AG08395 (cell line): ENCODE results near the gene RPL38.
A peak's percentile ranks its signal among the peaks of the same experiment; 100 is the strongest.
"Not testable (repeated sequence)": the region's sequence is repeated elsewhere in the genome, so short reads cannot be mapped to it uniquely, and the experiment has no call there.

Source experiments
- DNase-seq: peaks from one replicate; pipeline ENCODE4 v3.0.0; 2012; ENCODE audit warnings: mixed read lengths, low spot score

RPL38 gene

DNA sequence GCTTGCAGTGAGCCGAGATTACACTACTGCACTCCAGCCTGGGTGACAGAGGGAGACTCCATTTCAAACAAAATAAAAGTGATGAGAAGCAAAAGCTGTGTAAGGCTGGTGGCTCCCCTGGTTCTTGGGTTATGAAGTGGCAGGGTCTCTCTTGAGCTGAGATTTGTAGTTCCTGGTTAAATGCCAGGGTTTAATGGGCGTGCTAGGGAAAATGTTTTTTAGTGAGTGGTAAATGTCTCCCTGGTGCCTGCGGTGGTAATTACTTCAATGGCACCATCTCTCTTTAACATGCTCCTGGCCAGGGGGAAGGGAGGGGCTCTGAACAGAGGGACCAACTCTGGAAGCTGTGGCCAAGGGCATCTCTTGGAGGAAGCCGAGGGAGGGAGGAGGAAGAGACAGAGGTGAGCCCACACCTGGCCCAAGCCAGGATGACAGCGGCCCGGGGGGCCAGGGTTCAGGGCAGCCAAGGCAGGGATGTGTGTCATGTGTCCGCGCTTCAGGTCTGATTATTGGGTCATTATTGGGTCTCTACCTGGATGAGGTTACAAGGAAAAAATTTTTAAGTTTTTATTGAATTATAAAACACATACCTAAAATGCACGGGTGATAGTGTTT is 17.8 kb upstream of the RPL38 start:
- no peak for DNase-seq

DNA sequence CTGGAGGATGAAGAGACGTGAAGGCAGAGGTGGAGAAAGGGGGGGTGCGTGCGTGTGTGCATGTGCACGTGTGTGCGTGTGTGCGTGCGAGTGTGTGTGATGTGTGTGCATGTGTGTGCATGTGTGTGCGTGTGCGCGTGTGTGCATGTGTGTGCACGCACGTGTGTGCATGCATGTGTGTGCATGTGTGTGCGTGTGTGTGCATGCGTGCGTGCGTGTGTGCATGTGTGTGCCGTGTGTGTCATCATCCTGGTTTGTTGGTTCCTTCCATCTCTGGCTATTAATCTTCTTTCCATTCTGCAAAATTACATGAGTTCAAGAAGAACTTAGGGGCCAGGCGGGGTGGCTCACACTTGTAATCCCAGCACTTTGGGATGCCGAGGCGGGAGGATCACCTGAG is 17.0 kb upstream of the RPL38 start:
- no peak for DNase-seq

DNA sequence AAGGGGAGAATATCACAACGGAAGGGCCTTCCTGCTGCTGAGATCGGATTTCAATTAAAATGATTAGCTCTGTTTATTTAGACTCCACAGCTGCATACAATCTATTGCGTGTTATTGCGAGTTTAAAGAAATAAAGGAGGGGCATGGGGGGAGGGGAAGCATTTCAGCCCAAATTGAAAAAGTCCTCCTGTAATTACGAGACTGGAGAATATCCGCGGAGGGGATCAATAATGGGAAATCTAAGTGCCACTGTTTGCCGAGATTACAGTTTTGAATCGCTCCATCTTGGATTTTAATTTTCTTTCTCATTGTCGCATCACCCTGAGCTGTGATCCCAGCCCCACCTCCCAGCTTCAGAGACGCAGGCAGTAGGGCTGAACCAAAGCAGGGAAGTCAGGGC is 15.7 kb upstream of the RPL38 start:
- no peak for DNase-seq

DNA sequence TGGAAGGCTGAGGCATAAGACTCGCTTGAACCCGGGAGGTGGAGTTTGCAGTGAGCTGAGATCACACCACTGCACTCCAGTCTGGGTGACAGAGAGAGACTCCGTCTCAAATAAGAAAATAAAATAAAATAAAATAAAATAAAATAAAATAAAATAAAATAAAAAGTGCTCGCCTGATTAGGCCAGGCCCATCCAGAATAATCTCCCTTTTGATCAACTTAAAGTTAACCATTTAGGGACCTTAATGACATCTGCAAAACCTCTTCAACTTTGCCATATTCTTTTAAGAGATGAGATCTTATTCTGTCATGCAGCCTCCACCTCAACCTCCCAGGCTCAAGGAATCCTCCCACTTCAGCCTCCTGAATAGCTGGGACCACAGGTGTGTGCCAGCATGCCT is 14.8 kb upstream of the RPL38 start:
- DNase-seq, result not testable (repeated sequence)

DNA sequence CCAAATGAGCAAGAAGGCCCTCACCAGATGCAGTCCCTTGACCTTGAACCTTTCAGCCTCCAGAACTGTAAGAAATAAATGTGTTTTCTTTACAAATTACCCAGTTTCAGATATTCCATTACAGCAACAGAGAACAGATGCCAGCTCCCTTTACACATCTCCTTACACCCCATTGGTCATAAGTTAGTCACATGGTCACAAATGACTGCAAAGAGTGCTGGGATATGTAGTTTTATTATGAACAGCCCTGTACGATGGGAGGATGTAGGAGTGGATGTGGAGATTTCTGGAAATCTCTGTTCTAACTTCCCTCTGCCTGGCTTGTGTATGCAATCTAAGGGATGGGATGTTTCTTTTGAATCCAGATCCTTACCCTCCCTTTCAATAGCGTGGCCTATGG is 13.3 kb upstream of the RPL38 start:
- DNase-seq, result peak; percentile 58

DNA sequence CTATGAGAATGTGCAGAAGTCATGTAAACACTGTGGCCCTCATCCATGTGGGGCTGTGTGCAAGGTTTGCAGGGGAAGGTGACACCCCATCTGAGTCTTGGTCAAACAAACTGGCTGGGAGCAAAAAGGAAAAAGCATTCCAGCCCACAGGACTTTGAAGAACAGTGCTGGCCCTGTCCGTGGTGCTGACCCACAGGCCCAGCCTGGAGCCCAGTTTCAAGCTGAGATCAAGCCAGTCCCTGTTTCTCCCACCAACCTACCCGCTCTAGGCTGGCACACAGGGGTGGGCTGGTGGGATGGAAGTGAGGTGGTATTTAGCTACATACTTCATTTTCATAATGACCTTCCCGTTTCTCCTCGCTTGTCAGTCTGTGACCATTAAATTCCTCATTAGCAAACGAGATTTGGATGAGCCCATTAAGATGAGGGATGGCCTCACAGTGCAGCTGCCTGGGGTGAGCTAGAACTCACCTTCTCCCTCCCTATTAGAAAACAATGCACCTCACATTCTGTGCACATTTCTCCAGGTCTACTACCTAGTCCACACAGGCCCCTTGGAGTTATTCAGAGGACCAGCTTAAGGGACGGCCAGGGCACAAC is 12.6 kb upstream of the RPL38 start:
- peak; percentile 57 for DNase-seq

DNA sequence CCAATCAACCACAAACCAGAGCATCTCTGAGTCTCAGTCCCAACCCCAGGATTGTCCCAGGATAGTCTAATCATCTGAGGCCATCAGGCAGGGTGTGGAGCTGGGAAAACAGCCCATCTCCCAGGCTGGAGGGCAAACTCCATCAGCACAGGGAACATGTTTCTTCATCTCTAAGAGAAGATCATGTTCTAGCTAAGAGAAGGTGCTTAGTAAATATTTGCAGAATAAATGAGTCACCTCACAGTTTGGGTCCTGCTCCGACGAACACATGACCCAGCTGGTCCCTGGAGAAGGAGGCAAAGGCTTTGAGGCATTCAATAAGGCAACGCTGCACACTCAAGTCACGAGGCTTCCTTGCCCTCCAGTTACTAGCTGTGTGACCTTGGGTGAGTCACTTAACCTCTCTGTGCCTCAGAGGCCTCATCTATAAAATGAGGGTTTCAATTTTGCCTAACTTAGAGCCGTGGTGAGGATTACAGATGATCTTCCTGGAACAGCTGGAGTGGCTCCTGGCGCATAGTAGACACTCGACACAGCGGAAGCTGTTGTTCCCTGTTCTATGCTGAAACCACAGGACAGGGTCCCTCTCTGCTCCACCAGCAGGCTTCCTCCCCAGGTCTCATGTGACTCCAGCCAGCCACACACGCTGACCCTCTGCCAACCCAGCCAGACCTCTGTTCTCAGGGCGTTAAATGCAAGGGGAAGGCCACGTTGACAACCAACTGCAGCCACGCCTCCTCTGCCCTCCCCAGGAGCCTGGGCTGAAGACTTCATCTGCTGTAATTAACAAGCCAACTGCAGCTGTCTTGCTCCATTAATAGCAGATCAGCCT is 10.3 kb upstream of the RPL38 start:
- DNase-seq, result no peak

DNA sequence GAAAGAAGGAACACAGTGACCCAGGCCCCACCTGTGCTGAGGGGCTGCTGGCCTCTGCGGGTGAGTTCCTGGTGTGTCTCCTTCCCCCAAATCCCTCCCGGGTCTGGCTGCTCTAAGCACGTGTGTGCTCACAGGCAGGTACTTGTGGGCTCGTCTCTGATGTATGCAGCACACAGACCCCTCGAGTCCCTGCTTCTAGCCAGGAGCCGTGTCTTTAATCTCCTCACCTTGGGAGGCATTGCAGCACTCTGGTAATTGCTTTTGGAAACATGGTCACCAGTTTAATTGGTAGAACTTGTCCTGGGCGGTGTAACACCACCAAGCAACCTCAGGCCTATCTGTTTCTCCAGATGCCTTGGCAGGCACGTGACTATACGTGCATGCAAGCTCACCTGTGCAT is 8.8 kb upstream of the RPL38 start:
- no peak for DNase-seq

DNA sequence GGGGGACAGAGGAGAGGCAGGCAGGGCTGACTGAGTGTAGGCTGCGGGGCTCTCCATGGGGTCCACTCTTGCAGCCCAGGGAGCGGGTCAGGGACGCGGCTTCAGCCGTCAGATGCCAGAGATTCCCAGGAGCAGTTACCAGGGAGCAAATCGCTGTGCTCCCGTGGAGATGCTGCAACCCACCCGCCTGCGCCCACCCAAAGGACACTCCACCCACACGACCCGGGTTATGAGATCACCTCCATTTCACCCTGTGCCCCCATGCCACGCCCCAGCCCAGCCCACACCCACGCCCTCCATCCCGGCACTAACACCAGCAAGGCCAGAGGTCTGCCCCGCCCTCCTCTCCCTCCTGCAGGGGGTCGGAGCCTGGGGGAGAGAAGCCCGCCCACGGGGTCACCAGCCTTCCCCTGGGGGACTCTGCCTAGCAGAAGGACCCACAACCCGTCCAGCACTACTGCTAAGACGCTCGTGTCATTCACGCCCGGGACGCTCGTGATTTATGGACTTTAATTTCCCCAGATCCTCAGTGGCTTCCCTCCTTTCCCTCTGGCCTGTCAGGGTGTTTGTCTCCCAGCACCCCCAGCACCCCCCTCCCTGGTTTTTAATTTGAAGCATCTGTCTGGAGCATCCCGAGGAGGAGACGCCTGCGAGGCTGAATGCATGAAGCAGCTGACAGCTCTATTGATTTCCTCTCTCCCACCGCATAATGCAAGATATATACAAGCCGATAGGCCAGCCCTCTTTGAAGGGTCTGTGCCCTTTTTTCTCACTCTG is 6.7 kb upstream of the RPL38 start:
- no peak for DNase-seq

DNA sequence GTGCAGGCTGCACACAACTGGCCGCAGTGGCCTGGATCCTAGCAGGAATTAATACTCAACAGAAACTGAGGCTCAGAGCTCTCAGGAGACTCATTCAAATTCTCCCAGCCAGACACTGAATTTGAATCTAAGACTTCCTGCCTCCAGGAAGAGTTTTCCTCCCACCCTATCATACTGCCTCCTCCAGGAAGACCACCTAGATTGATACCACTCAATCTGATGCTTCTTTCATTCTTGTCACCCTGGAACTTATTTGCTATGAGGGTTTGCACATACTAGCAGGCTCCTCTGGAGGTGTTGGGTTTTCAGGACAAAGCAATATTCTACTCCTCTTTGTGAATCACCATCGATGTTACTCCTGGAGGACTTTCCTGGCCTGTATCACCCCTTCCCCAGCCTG is 5.7 kb upstream of the RPL38 start:
- DNase-seq, result no peak

DNA sequence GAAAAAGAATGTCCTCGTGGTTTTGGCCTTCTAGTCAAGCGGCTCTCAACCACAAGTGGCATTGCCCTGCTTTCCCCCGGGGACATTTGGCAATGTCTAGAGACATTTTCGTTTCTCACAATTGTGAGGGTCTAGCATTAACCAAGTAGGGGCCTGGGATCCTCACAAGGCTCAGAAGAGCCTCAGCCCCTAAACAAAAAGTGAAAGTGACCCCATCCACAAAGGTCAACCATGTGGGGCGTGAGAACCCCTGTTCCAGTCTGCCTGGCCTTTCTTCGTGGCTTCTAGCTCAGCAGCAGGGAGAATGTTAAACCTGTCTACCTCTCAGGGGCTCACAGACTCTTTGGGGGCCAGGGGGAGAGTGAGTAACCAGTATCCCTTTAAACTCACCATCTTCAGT is 4.8 kb upstream of the RPL38 start:
- no peak for DNase-seq

DNA sequence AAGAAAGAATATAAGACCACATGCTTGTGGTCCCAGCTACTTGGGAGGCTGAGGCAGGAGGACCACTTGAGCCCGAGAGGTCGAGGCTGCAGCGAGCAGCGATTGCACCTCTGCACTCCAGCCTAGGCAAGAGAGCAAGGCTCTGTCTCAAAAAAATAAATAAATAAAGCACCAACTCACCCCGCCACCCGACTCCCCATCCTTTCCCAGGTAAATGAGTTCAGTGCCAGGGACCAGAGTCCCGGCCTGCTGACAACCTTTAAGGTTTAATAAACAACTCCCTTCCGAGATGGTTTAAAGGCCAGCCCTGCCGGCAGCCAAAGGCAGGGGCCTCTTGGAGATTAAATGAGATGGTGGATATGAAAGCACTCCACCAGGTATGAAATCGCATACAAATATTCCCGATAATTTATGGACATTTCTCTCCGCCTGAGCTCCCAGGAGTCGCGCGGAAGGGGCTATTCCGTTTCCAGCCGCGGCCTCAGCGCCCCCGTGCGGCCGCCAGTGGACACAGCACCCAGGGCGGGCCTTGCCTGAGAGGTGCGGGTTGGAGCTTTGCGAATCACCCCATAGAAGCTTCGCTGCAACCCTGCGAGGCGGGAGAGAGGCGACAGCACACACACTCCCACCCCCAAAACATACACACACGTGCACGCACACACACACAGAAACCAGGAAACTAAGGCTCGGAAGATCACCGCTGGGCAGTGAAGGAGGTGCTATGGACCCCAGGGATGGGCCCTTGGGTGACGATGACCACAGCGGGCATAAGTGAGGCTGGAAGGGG is 4.0 kb upstream of the RPL38 start:
- peak; percentile 77 for DNase-seq

DNA sequence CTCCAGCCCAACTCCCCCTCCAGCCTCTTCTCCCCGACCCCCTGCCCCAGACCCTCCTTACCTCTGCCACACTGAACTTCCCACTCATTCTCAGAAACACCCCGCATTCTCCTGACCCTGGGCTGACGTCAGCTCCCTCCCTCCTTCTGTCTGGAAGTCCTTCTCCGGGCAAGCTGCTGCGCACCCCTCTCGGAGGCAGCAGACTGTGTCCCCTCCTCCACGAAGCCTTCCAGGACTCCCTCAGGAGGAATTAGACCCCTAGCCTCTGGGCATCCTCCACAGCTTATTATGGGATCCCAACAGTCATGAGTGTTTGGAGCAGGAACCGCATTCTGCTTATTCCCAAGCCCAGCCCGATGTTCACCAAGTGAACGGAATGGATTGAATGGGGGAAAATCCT is 3.4 kb upstream of the RPL38 start:
- DNase-seq, result no peak

DNA sequence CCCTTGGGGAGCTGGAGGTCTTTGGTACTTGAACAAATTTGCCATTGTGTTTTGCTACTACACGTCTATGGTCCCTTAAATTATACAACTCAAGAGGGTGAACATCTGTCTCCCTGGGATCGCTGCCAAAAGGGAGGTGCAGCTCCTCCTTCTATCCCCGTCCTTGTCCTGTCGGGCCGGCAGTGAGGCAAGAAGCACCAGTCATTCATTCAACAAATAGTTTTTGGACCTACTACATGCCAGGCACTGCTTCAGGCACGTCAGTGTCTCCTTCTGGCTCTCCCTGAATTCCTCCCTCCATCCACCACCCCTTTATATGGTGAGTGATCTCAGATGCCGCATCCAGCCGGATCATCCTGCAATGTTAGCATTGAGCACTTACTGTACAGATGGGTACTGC is 2.2 kb upstream of the RPL38 start:
- DNase-seq, result peak; percentile 56

DNA sequence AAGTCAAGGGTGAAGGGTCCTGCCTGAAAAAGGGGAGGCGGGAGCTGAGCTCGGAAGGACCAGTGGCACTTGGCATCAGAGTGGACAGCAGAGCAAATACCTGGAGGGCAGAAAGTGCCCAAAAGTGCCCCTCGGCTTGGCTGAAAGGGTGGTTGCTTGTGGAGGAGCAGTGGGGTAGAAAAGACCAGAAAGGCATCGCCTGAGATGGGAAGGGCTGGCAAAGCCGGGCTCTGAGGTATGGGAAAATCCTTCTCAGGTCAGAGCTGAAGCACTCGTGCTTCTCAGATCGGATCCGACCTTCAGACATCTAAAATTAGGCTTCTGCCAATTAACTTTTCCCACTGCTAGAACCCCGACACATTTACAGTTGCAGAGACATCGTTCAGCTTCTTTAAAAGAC is 1.5 kb upstream of the RPL38 start:
- DNase-seq, result no peak

DNA sequence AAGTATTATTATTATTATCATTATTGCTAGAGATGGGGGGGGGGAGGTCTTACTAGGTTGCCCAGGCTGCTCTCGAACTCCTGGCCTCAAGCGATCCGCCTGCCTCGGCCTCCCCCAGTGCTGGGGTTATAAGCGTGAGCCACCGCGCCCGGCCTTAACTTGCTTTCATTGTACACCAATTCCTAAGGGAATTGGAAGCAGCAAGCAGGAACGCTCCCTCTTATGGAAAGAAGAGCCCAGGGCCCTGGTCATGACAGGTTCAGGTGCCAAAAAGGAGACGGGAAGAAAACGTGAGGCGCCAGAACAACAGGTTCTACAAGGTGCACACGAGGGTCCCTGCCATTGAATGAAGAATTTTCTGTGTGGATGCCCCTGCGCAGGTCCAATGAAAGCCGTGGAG is 540 bp upstream of the RPL38 start:
- DNase-seq, result no peak

DNA sequence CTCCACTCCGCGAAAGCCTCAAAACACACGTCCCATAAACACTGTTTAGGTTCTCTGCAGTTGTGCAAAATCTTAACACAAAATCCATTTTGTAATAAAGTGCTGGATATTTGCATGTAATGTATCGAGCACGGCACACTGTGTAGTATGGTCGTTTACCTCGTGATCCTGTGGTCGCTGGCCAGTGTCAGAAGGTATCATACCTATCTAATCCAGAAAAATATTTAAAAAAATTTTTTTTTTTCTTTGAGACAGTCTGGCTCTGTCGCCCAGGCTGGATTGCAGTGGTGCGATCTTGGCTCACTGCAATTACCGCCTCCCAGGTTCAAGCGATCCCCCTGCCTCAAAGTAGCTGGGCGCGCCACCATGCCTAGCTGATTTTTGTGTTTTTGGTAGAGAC is 996 bp downstream of the RPL38 start:
- DNase-seq, result no peak

DNA sequence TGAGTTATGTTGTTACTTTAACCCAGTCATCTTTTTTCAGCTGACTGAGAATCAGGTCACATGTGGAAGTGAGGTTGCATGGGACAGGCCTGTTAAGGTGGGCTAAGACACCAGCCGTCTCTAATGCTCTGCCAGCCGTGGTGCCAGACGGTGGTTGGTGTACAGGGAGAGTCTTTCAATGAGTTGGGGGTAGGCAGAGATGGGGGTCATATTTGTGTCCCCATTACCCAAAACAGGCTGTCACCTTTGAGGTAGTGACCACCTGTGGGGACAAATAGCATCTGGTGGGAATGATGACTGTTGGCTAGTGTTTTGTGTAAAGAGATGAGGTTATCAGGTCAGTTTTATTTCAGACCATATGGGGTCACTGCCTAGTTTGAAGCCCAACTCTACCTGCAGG is 1.8 kb downstream of the RPL38 start:
- no peak for DNase-seq

DNA sequence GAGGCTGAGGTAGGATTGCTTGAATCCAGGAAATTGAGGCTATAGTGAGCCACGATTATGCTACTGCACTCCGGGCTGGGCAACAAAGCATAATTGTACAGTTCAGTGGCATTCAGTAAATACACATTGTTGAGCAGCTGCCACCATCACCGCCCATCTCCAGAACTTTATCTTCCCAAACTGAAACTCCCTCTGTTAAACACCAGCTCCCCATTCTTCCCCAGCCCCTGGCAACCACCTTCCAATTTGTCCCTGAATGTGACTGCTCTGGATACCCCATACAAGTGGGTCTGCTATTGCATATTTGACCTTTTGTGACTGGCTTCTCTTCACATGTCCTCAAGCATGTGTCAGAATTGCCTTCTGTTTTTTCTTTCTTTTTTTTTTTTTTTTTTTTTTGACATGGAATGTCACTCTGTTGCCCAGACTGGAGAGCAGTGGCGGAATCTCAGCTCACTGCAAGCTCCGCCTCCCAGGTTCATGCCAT is 2.9 kb downstream of the RPL38 start:
- DNase-seq, result no peak

DNA sequence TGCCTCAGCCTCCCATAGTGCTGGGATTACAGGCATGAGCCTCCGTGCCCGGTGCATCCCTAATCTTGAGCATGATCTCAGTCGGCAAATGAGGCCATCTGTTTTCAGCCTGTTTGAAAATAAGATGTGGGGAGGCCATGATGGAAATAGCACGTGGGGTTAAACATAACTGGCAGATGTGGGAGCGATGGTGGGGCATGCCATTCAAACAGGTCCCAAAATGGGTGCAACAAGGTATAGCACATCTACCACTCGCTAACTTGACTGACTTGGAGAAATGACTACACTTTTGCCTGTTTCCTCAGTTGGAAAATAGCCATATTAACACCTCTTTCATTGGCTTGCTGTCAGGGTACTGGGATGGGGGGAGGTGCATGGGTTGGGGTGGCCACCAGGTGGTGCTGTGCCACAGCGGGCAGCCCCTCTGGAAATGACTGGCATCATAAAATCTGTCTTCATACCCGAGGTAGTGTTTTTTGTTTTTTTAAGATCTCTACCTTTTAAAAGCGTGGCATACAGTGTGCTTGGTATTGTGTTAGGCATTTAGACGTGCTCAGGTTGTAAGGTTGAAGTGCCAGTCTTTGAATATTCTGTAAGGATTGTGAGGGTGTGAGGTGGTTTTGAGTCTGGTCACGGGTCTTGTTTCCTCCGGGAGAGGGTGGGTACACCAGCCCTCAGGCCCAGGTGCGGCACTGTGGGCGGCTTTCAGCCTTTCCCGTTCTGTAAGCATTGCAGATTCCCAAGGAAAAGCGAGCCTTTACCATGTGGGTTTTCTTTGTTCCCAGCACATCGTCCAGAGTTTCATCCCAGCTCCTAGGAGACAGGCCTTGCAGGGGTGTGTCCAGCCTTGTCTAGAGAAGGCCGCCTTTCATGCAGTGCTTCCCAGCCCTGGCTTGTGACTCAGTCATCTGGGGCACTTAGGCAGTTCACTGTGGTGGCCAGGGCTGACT is 7.0 kb downstream of the RPL38 start:
- DNase-seq, result peak; percentile 88
